A204.1 (cell line): Measurements from ENCODE around the gene COL23A1.

ENCODE experiments used
- FAIRE-seq: peaks from 2 replicates; lab custom pipeline; 2012; peaks lifted over from hg19 to GRCh38; lab: Jason Lieb, UNC

Gene COL23A1

DNA sequence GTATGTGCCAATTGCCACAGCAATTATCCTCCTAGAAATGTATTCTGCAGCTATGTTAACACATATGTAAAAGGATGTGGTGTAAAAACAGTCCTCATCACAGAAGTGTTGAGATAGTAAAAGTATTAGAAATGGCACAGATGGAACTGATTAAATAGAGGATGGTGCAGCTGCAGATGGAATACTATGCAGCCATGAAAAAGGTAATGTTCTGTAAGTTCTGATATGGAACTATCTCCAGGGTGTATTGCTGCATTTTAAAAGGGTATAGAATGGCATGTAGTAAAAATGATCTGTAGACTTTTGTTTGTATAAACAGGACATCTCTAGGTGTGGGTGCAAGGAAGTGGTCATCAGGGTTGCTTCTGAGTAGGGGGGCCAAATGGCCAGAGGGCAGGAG, 294.6 kb downstream of the COL23A1 start:
- no peak for FAIRE-seq

DNA sequence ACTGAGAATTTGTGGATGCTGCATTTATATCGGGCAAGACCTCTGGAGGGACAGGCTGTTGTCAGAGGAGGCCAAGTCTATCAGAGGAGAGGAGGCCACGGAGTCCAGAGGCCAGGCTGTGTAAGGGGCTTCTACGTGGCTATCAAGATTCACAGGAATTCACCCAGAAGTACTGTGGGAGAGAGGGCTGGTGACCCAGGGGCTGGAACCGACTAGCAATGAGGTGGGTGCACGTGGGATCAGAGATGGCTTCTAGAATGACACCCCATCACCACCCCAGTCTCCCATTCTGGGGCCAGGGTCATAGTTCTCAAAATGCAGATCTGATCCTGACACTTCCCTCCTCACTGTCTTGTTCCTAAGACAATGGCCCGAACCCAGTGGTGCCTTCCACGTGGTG, 296.4 kb downstream of the COL23A1 start:
- no peak for FAIRE-seq

DNA sequence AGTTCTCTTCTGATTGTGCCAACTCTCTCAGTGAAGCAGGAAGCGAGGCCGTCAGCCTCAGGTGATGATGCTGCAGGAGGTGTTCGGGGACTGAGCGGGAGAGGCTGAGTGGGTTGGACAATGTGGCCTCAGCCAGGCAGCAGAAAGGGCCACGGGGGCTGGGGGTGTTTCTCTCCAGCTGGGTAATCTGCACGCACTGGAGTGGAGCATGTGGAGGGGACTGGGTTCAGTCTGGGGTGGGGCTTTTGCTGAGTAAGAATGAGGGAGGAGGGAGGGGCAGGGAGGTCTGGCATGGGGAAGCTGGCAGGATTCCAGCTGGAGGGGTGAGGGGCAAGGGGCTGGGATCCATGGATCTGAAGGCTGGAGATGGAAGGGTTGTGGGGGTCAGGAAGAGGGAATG, 296.8 kb downstream of the COL23A1 start:
- FAIRE-seq: no peak

DNA sequence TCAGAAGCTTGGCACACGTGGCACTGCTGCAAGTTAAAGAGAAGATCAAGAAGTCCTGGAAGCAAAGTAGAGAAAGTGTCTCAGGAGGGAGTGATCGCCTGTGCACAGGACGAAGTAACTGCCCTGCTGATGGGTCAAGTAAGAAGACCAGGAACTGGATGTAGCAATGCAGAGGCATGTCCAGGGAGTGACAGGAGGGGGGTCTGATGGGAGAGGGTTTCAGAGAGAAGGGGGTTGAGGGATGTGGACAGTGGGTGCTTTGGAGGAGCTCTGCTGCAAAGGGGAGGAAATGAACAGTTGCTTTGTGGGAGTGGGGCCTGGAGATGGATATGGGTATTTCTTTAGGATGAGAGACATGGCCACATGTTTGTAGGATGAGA, 297.4 kb downstream of the COL23A1 start:
- no peak for FAIRE-seq

DNA sequence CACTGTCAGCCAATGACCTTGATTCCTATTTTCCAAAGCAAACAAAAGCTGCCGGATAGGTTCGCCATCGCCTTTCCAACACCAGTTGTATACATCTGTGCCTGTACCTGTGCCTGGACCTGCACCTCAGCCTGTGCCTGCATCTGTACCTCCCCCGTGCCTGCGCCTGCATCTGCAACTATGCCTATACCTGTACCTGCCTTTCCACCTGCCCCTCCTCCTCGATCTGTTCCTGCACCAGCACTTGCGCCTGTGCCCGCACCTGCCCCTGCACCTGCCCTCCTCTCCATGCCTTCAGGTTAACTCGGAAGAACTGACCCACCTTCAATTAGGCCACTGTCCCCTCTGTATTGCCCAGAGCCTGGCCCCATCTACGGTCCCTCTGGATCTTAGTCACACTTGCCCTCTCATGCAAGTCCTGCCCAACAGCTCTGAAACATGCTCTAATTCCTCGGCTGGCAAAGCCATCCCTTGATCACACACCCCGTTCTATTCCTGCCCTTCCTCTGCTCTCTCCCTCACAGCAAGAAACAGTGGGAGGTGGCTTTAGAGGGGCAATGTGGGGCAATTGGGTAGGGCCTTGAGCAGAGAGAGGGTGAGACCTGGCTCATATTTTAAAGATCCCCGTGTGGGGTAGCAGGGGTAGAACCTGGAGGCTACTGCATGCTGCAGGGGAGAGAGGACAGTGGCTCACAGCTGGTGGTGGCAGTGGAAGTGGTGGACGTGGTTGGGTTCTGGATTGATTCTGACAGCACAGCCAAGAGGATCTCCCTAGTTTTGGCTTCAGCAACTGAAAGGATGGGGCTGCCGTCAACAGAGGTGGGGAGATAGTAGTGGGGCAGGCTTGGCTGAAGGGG, 298.0 kb downstream of the COL23A1 start:
- FAIRE-seq: no peak

DNA sequence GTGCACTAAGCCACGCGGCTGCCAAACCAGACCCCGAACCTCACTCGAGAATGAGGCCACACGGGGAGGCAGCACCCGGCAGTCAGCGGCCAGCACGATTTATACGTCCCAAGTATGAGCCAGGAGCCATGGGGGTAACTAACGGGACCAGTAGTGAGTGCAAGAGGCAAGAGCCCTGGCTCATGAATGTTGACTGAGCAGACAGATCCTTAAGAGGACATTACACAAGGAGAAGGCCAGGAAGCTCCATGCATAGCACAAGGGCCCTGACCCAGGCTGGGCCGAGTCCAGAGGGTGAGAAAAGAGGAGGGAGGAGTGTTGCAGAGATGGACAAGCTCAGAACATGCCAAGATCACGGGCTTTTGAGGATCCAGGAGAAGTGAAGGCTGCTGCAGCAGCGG, 299.0 kb downstream of the COL23A1 start:
- no peak for FAIRE-seq

DNA sequence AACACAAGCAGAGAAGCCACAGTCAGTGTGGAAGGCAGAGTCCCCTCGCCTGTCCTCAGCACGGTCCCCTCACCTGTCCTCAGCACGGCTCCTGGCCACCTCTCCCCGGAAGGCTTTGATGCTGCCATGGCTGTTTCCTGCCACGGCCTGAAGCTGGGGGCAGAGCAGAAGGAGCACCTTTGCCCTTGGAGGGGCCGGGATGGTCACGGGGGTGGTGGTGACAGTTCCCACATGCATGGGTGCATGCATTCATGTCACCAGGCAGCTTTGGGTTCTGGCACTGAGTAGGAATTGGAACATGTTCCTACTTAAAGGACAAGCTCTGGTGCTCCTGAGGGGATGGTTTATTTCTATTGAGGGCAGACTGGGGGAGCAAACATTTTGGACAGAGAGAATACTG, 299.8 kb downstream of the COL23A1 start:
- FAIRE-seq: no peak

DNA sequence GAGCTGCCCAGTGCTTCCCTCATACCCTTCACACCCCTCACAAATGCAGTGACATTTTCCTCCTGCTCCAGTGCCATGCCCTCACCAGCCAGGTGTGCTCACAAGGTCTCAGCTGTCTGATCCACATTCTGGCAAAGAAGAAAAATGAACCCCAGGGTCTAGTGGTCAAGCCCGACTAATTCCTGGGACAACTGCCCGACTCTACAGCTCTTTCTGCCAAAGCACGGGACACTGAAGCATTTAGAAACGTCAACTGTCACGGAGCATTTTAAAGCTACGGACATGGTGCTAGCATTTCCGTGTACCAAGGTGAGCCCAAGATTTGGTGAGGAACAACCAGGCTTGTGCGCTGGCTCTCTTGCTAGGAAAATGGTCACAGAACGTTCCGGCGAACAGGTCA, 300.8 kb downstream of the COL23A1 start:
- FAIRE-seq: no peak

DNA sequence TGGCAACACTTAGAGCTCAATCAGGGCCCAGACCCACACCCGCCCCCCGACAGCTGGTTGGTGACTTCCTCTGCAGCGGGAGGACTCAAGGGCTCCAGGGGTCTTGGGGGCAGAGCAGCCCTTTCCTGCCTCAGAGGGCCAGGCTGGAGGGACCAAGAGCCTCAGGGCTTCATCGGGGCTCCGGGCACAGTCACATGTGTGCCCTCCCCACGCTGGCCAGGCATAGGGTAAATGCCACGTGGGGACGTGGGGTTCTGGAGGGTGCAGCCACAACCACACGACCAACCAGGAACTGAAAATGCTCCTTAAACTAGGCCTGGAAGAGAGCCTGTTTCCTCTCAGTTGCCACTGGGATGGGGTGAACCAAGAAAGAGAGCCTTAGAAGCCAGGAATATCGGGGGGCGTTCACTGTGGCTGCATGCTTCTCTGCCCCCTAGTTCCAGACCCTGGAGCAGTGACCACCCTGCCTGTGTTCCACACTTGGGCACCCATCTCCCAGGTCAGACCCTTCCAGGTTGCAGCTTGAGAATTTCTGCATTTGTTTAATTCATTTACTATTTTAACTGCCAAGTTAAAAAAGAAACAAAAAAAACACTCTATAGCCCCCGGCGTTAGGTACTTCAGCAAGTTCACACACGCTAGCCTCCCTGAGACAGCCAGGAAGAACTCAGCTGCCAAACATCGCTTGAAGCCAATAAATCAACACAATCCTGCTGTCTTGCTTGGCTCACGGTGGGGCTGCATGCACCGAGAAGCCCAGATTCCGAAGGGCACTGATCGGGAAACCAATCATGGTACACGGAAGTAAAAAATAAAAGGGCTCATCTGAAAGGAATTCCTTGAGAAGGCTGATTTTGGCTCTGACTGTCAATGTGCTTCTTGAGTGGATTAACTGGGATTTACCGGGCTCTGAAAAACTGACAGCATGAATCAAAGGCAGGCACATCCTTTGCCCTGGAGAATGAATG, 301.5 kb downstream of the COL23A1 start:
- FAIRE-seq: no peak

DNA sequence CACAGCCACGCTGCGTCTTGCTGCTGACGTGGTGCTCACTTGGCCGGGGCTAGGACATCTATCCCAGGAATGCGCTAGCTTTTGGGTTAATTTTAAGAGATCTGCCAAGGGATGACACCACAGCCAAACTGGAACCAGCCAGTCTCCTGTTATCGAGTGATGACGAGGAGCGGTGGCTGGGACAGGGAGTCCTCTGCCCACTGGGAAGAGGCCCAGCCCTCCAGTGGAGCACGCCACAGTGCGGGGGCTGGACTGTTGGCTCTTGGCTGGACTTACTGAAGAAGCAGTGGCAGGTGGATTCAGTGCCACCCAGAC, 302.4 kb downstream of the COL23A1 start:
- no peak for FAIRE-seq

DNA sequence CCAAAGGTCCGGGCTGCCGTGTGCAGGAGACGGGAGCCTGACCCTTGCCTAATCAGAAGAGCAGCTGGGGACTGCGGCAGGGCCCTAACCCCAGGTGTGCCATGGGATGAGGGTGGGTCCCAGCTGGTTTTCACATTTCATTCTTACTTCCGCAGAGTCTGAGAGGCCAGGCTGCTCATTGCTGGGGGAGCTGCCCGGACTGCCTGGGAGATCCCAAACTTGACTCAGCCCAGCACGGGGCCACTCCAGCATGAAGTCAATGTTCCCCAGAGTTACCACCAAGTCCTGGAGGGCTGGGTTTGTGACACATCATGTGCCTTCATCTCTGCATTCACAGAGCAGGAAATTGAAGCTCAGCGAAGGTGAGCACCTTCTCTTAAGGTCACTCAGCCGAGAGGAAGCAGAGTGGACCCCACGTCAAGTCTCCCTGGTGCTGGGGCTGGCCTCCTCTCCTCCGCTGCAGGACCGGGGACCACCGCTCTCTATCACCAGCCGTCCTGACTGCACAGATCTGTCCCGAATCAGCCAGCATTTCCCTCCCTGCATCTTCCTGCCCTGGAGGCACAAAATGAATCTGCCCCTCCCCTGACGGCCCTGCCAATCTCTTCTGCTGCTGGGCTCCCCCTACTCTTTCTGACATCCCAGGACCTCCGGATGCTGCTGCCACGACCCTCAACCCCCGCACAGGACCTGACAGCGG, 303.0 kb downstream of the COL23A1 start:
- FAIRE-seq: no peak

DNA sequence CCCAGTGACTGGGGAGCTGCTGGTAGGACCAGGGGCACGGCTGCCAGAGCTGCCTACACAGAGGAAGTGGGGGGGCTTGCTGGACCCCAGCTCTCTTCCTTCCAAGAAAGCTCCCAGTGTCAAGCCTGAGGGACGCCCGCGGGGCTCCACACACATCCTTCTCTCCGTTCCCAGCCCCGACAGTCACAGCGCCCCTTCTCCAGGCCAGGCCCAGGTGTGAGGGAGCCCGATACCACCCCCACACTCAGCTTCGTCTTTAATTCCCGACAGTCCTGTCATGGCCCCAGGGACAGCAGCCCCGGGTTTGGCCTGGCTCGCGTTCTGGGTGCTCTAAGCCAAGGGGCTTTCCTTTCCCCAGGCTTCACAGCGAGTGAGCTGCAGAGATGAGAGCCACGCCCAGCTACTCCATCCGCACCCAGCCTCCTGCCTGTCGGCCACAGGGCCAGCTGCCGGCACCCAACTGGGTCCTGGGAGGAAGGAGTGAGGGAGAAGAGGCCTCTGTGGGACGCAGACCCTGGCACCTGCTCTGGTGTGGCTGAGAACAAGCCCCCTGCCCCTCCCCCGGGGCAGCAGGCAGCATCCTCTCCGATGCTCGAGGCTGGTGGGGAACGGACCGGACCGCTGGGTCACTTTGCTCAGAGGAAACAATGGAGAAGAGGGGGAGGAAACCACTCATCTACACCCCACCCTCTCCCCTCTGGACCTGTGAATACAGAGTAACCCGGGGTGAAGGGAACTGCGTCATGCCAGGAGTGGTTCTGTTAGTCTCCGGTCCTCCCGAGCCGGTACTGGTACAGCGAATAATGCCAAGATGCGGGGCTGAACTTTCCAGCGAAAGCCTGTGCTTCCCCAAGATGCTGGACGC, 303.7 kb downstream of the COL23A1 start:
- FAIRE-seq: no peak

DNA sequence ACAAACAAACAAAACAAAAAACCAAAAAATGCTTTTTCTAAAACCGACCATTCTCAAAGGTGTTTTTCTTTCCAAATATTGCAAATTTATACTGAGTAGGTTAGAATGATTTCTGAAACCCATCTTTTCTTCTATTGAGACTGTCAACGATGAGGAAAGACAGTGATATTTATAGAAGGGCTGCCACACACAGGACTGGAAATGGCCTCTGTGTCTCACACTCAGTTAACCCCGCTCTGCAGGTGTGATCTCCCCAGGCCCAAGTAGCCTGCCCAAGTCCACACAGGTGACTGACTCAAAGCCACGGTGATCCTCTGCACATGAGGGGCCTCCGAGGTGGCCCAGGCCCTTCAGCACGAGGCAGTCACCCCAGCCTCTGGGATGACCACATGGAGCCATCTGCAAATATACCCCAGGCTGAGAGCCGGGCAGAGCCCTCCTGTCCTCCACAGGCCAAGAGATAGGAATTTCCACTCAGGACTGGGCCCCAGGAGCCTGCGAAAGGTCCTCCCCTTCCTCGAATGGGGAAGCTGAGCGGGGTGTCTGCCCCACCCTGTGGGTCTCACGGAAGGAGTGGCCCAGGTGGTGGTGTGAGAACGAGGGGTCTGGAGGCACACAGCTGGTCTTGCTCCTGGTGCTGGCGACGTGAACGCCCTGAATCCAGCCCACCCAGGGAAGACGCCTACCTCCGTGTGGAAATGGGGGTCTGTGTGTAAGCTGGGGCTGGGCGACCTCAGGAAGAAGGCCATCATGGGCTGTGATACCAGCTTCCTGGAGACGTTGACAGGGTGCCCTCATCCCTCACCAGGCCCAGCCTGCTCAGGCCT, 304.6 kb downstream of the COL23A1 start:
- FAIRE-seq: no peak

DNA sequence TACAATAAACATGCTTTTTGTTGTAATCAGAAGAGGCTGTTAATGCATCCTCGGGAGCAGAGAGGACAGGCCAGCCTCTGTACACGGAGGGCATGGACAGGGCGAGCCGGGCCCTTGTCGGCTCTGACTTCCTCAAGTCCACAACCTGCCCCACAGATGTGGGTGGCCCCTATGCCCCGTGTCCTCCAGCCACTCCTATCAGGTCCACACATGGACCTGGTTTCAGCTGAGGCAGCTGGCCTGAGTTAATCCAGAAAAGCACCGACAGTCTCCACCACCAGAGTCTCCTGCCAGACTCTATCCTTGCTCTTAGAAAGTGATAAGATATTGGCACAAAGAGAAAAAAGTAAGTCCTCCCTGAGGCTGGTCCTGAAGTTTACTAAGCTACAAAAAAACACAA, 305.2 kb downstream of the COL23A1 start:
- FAIRE-seq: no peak

DNA sequence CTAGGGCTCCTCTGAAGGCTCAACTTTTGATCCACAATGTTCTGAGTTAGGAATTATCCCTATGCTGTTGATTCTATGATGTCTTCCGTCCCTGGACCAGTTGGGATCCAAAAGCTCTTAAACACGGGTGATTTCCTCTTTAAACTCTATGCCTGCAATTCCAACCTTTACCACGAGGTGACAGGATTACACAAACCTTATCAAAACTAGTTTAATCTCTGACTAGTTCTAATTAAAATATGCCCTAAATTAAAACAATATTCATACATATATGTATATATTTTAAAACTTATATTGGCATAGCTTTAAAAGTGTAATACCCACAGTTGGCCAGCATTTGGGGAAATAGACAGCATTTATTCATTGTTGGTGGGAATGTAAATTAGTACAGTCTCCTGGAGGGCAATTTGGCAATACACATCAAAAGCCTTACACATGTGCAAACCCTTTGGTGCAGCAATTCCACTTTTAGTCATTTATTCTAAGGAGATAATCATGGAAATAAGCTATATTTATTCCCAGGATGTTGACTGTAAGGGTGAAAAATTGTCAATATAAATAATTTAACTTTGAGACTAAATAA, 306.0 kb downstream of the COL23A1 start:
- no peak for FAIRE-seq

DNA sequence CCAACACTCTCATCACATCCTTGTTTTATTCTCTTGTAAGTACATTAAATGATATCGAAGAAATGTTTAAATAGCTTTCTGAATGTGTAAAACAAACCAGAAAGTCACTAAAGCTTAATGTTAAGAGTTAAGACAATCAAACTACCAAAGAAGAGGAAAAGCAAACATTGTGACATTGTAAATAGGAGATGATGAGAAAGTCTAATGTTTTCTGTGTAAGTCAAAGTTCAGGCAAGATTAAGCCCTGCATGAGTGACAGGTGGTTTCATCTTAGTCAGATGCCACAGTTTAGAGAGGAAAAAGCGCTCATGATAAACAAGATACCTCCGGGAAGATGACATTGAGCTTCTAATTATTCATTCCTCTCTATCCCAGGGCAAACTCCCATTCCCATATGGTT, 306.7 kb downstream of the COL23A1 start:
- no peak for FAIRE-seq

DNA sequence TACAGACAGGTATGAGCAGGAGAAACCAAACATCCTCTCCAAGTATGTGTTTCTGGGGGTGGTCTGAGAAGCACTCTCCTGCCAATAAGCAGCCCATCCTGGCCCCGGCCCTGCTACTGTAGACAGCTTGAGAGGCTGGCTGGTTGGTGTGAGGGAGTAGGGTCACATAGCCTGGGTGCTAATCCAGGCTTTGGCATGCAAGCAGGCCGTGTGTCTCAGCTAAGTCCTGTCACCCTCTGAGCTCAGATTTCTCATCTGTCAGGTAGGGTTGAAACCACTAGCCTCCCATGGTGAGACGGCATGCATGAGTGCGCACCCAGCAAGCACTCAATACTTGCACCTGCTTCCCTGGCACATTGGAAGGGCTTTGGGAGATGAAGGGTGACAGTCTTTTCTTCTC, 307.8 kb downstream of the COL23A1 start:
- FAIRE-seq: no peak

DNA sequence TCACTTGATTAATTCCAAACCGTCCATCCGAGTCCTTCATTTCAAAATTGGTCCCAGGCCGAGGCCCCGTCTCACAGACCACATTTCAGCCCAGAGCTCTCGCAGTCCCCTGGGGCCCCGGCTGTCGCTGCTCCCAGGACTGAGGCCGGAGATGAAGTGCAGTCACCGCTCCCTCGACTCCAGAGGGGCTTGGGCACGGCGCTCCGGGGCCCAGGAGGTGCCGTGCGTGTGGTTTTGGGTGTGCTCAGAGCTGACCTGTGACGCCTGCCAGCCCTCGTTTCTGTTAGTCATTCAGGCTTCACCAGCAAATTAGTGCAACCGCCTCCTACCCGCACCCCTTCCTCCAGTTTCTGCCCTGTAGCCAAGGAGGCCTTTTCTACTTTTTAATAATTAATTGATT, 308.9 kb downstream of the COL23A1 start:
- no peak for FAIRE-seq

DNA sequence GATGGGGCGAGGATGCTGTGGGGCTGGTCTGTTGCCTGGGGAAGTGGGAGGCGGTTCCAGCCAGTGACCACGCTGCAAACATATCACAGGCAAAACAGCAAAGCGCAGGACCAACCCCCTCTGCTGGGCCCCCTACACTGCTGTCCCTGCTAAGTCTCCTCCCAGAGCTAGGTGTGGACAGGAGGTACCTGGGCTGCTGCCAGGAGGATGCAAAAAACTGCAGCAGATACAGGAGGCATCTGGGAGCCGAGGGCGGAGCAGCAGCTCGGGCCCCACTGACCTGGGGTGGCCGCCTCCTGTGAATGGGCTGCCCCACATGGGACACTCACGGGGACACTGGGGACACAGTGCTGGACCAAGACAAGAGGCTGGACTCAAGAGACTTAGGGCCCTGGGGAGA, 309.6 kb downstream of the COL23A1 start:
- no peak for FAIRE-seq

DNA sequence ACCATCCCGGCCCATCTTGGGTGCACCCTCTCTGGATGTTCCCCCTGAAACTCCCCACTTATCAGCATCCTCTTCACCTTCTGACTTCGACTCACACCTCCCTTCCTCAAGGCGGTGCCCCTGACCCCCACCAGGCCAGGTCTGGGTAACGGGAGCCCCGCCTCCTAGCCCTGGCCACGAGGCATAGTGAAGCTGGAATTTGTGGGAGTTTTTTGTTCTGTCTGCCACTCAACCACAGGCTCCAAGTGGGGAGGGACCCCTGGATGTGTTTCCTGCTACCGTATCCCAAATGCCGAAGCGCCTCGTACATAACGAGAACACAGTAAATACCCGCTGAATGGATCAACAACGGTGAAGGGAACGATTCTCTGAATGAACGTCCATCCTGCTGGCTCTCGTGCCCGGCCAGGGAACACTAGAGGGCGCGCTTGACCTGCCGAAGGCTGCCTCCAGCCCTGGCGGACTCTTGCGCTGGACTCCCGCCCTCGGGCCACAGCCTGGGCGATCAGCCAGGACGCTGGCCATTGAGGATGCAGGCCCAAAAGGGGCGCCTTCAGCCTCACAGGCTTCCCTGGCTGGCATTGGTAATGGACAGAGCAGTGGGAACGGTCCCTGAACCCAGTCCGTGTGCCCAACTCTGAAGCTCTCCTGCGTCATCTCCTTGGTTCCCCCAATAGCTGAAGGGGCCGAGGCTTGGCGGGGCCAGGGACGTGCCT, 310.3 kb downstream of the COL23A1 start:
- peak; percentile 9 for FAIRE-seq
